DOHH2 (cell line): ENCODE data around the gene AMIGO3.

ENCODE experiments used
- H3F3A ChIP-seq: fragments of 200-600 bp; sonication (generic), shearing (Covaris generic); 2 replicates; pipeline ENCODE4 v1.6.0; 2016; ENCODE audit warnings: antibody characterized with exemption, mild to moderate bottlenecking; ENCODE audit not compliant: control insufficient read depth, insufficient read depth
- H3K27ac ChIP-seq: fragments of 200-600 bp; sonication (generic); 2 replicates; pipeline ENCODE4 v1.5.1; 2014; ENCODE audit warnings: low read depth, mild to moderate bottlenecking, low read length, moderate library complexity
- H3K27me3 ChIP-seq: fragments of 200-600 bp; sonication (generic); 2 replicates; pipeline ENCODE4 v1.6.1; 2014; ENCODE audit warnings: mild to moderate bottlenecking, low read length, mixed read lengths; ENCODE audit not compliant: control insufficient read depth
- H3K36me3 ChIP-seq: fragments of 200-600 bp; sonication (generic); 2 replicates; pipeline ENCODE4 v1.6.1; 2014; ENCODE audit warnings: mild to moderate bottlenecking, low read length, moderate library complexity, mixed read lengths; ENCODE audit not compliant: control insufficient read depth
- H3K4me1 ChIP-seq: fragments of 200-600 bp; sonication (generic); 2 replicates; pipeline ENCODE4 v1.6.1; 2014; ENCODE audit warnings: mild to moderate bottlenecking, low read length, mixed read lengths; ENCODE audit not compliant: control insufficient read depth
- H3K4me2 ChIP-seq: fragments of 200-600 bp; sonication (generic); 2 replicates; pipeline ENCODE4 v1.6.0; 2014; ENCODE audit warnings: mild to moderate bottlenecking, low read length, moderate library complexity
- H3K4me3 ChIP-seq: fragments of 200-600 bp; sonication (generic); 2 replicates; pipeline ENCODE4 v1.5.1; 2014; ENCODE audit warnings: mild to moderate bottlenecking, low read length, mixed read lengths
- H3K79me2 ChIP-seq: fragments of 200-600 bp; sonication (generic); 2 replicates; pipeline ENCODE4 v1.6.1; 2014; ENCODE audit warnings: mild to moderate bottlenecking, low read length, mixed read lengths; ENCODE audit not compliant: control insufficient read depth
- H3K9me2 ChIP-seq: fragments of 200-600 bp; sonication (generic); replicated peaks from 2 replicates; pipeline ENCODE4 v1.6.1; 2014; ENCODE audit warnings: mild to moderate bottlenecking, low read length, mixed read lengths; ENCODE audit not compliant: control insufficient read depth
- H3K9me3 ChIP-seq: fragments of 200-600 bp; sonication (generic); 2 replicates; pipeline ENCODE4 v1.6.1; 2014; ENCODE audit warnings: antibody characterized with exemption, low read length, mixed read lengths; ENCODE audit not compliant: control insufficient read depth, insufficient read depth
- H4K20me1 ChIP-seq: fragments of 200-600 bp; sonication (generic); 2 replicates; pipeline ENCODE4 v1.6.0; 2014; ENCODE audit warnings: low read depth, mild to moderate bottlenecking, antibody characterized with exemption, low read length, moderate library complexity; ENCODE audit not compliant: control insufficient read depth, insufficient read depth
- EZH2phosphoT487 ChIP-seq: fragments of 200-600 bp; sonication (generic); IDR thresholded peaks from 2 replicates; pipeline ENCODE4 v1.6.1; 2017; ENCODE audit warnings: borderline replicate concordance, mild to moderate bottlenecking, antibody characterized with exemption, low read length, moderate library complexity, mixed read lengths
- TF ChIP-seq, protein P1 (sequence below): fragments of 200-600 bp; sonication (generic); IDR thresholded peaks from one replicate; pipeline ENCODE4 v1.5.1; 2014; ENCODE audit warnings: antibody characterized with exemption, mild to moderate bottlenecking, low read depth, low read length; ENCODE audit not compliant: poor library complexity, severe bottlenecking

The AMIGO3 gene

DNA sequence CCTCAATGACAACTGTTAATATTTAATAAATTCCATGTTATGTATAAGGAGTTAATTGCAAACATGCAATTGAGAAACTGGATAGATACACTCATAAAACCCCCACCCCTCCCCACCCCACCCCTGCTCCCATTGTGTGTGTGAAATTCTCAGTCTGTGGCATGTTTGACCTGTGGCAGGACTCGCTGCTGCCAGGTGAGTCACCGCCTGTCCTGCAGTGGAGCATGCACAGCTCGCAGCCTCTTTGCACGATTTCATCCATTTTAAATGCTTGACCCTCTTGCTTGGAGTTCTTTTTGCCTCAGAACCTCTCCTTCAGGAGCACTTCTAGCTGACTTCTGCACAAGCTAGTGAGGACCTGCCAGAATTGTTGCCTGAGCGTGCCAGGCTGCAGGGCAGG, 50.6 kb downstream of the AMIGO3 start:
- TF ChIP-seq, protein P1, sequence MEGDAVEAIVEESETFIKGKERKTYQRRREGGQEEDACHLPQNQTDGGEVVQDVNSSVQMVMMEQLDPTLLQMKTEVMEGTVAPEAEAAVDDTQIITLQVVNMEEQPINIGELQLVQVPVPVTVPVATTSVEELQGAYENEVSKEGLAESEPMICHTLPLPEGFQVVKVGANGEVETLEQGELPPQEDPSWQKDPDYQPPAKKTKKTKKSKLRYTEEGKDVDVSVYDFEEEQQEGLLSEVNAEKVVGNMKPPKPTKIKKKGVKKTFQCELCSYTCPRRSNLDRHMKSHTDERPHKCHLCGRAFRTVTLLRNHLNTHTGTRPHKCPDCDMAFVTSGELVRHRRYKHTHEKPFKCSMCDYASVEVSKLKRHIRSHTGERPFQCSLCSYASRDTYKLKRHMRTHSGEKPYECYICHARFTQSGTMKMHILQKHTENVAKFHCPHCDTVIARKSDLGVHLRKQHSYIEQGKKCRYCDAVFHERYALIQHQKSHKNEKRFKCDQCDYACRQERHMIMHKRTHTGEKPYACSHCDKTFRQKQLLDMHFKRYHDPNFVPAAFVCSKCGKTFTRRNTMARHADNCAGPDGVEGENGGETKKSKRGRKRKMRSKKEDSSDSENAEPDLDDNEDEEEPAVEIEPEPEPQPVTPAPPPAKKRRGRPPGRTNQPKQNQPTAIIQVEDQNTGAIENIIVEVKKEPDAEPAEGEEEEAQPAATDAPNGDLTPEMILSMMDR: no peak
- TF ChIP-seq EZH2phosphoT487: no peak
- H3K4me3 ChIP-seq: no peak overlapping the region
- no peaks in the 10 kb centered on the region for H3K27me3 ChIP-seq

DNA sequence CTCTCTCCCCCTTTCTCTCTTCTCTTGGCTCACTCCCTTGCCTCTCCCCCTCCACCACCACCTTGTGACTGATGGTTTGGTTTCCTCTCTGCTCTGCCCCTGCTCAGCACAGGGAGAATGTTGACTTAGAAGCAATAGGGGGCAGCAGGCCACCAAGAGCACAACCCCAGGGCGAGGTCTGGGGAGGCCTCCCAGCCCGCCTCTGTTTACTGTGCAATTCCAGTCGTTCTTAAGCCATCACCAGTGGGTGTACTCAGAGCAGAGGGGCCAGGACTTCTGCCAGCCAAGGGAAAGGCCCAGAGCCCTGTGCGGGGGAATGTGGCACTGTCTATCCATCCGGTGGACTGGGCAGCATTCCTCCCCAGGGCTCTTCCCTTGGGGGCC, 51.1 kb downstream of the AMIGO3 start:
- H3K36me3 ChIP-seq: peaks cover 3% of the 10 kb centered on the region
- no peaks in the 10 kb centered on the region for H3K9me3 ChIP-seq
- H3K4me3 ChIP-seq: no peak overlapping the region
- no peak overlapping the region for H3K27ac ChIP-seq
- H3F3A ChIP-seq: peaks cover 5% of the 10 kb centered on the region
- no peaks in the 10 kb centered on the region for H4K20me1 ChIP-seq
- H3K79me2 ChIP-seq: peaks cover 13% of the 10 kb centered on the region
- H3K4me1 ChIP-seq: peaks cover 8% of the 10 kb centered on the region
- TF ChIP-seq EZH2phosphoT487: no peak
- TF ChIP-seq, protein P1: peak; percentile 18
- no peaks in the 10 kb centered on the region for H3K27me3 ChIP-seq
- no peak overlapping the region for H3K4me2 ChIP-seq
- no peaks in the 10 kb centered on the region for H3K9me2 ChIP-seq

More for the DNA sequence above, 50.6 kb downstream of the AMIGO3 start:
- Histone ChIP-seq H3K9me2 (no peaks in the 10 kb centered on the region), H3F3A (peaks cover 5% of the 10 kb centered on the region), H4K20me1 (no peaks in the 10 kb centered on the region), H3K36me3 (peaks cover 4% of the 10 kb centered on the region), H3K9me3 (no peaks in the 10 kb centered on the region), H3K79me2 (peaks cover 15% of the 10 kb centered on the region), H3K4me1 (peaks cover 8% of the 10 kb centered on the region), H3K4me2 (no peak overlapping the region), H3K27ac (no peak overlapping the region)

DNA sequence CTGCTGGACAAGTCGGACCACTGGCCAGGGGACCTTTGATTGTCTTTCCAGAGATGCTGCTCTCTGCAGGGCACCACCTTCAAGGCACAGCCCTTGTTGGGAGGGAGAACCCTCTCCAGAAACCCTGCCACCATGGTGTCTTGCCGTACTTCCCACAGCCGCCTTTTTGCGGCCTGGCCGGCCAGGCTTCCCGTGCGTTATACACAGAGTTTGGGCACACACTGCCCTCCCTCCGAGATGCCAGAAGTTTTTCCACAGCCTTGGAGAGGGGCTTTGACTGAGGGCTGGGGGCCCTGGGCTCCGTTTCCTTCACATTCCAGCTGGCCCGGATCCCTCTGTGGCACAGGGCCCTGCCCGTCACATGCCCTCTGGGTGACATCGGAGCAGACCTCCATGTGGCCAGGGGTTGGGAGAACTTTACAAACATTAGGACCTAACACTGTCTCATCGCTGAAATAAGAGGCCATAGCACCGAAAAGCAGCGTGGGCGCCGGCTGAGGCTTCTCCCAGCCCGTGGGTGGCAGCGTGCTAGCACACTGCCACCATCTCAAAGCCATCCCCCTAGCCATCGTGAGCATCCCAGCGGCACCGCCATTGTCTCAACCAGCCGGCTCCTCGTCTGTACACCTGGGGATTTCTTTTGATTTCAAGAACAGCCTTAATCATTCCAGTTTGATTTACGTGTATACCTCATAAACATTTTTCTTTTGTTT, 51.6 kb downstream of the AMIGO3 start:
- H3K4me3 ChIP-seq: no peak overlapping the region
- no peak overlapping the region for H3K4me2 ChIP-seq
- H3K4me1 ChIP-seq: peaks cover 8% of the 10 kb centered on the region
- H3K79me2 ChIP-seq: peaks cover 9% of the 10 kb centered on the region
- H3K27me3 ChIP-seq: no peaks in the 10 kb centered on the region
- no peak overlapping the region for H3K27ac ChIP-seq
- H3F3A ChIP-seq: peaks cover 5% of the 10 kb centered on the region
- H3K9me2 ChIP-seq: no peaks in the 10 kb centered on the region
- H3K9me3 ChIP-seq: no peaks in the 10 kb centered on the region
- no peak for TF ChIP-seq EZH2phosphoT487
- TF ChIP-seq, protein P1: no peak
- H3K36me3 ChIP-seq: no peaks in the 10 kb centered on the region; the same call in 1 of the 2 replicates
- no peaks in the 10 kb centered on the region for H4K20me1 ChIP-seq
